Keratinocyte (primary cell): ENCODE measurements around the gene MELTF. TPM values are rescaled to one million over a fixed set of nuclear protein-coding genes. Genes with fewer than 3 reads are reported as not detected.

Experiments used
- DNase-seq: peaks from one replicate; pipeline ENCODE4 v3.0.0-alpha.2; 2011; ENCODE audit warnings: low read depth, missing footprints, low spot score
- FAIRE-seq: peaks from 2 replicates; lab custom pipeline; 2011; peaks lifted over from hg19 to GRCh38; lab: Jason Lieb, UNC
- H2AFZ ChIP-seq: 2 replicates; pipeline ENCODE4 v1.6.0; 2012; ENCODE audit warnings: low read length, control low read depth, inconsistent platforms; ENCODE audit not compliant: control insufficient read depth
- H3K27ac ChIP-seq: 2 replicates; pipeline ENCODE4 v1.5.1; 2011; ENCODE audit warnings: low read length; ENCODE audit not compliant: control insufficient read depth, insufficient read depth
- H3K27me3 ChIP-seq: 3 replicates; pipeline ENCODE4 v1.6.0; 2011; ENCODE audit warnings: low read length; ENCODE audit not compliant: control insufficient read depth, insufficient read depth; ENCODE audit errors: extremely low read depth
- H3K36me3 ChIP-seq, 2 experiments: 2 replicates in 1 of 2; 3 replicates in 1 of 2; pipeline ENCODE4 v1.5.1; 2011; ENCODE audit warnings: low read length in 2 of 2, mild to moderate bottlenecking in 1 of 2; ENCODE audit not compliant: control insufficient read depth in 2 of 2, insufficient read depth in 2 of 2; ENCODE audit errors: extremely low read depth in 1 of 2
- H3K4me1 ChIP-seq: 3 replicates; pipeline ENCODE4 v1.5.1; 2011; ENCODE audit warnings: low read length; ENCODE audit not compliant: control insufficient read depth, insufficient read depth; ENCODE audit errors: extremely low read depth
- H3K4me2 ChIP-seq: 3 replicates; pipeline ENCODE4 v1.6.0; 2011; ENCODE audit warnings: low read depth, low read length; ENCODE audit not compliant: control insufficient read depth, insufficient read depth; ENCODE audit errors: extremely low read depth
- H3K4me3 ChIP-seq, 3 experiments: fragments of 200-600 bp in 1 of 3; sonication (generic) in 1 of 3; 2 replicates in 2 of 3; 3 replicates in 1 of 3; pipeline ENCODE4 v1.5.1; 2011 to 2016; ENCODE audit warnings: low read length in 3 of 3, mild to moderate bottlenecking in 3 of 3, control low read depth in 2 of 3, inconsistent platforms in 1 of 3, low read depth in 1 of 3, mixed read lengths in 1 of 3, mixed run types in 1 of 3, moderate library complexity in 1 of 3; ENCODE audit not compliant: control insufficient read depth in 2 of 3, insufficient read depth in 2 of 3; ENCODE audit errors: extremely low read depth in 1 of 3
- H3K79me2 ChIP-seq: 2 replicates; pipeline ENCODE4 v1.6.0; 2012; ENCODE audit warnings: low read length; ENCODE audit not compliant: control insufficient read depth, insufficient read depth
- H3K9ac ChIP-seq: 3 replicates; pipeline ENCODE4 v1.6.0; 2011; ENCODE audit warnings: low read length; ENCODE audit not compliant: control insufficient read depth, insufficient read depth; ENCODE audit errors: extremely low read depth
- H3K9me1 ChIP-seq: 3 replicates; pipeline ENCODE4 v1.6.0; 2011; ENCODE audit warnings: low read length; ENCODE audit not compliant: control insufficient read depth, insufficient read depth; ENCODE audit errors: extremely low read depth
- H3K9me3 ChIP-seq: 2 replicates; pipeline ENCODE4 v1.5.1; 2012; ENCODE audit warnings: low read depth, low read length; ENCODE audit not compliant: control insufficient read depth
- H4K20me1 ChIP-seq: 3 replicates; pipeline ENCODE4 v1.6.0; 2011; ENCODE audit warnings: low read length; ENCODE audit not compliant: control insufficient read depth, insufficient read depth; ENCODE audit errors: extremely low read depth
- EZH2 ChIP-seq: IDR thresholded peaks from one replicate; pipeline ENCODE4 v1.6.1; 2012; ENCODE audit warnings: inconsistent platforms, mild to moderate bottlenecking, low read length, moderate library complexity
- dilution Hi-C: fragments of 300-500 bp; cut with MboI; formaldehyde crosslinking; loops from one replicate; pipeline ENCODE4 v1.7.0; 2020; ENCODE audit warnings: low sequenced_read_pairs; ENCODE audit not compliant: extremely low pct_ligation_motif_present
- polyA plus RNA-seq, 5 experiments: library from polyadenylated mRNA; depleted of rRNA in 3 of 5; stranded (reverse) in 3 of 5; stranded (forward) in 1 of 5; unstranded in 1 of 5; fragments of >200 nt; gene quantifications; 1 replicate in 1 of 5; 2 replicates in 3 of 5; 3 replicates in 1 of 5; pipeline versions ENCODE4 v1.2.1 to v1.2.3, GENCODE V29; 2011 to 2012; ENCODE audit warnings: missing spikeins in 2 of 5, low read depth in 1 of 5, low replicate concordance in 1 of 5
- TF ChIP-seq, protein P1 (sequence below), 3 experiments: IDR thresholded peaks in 1 of 3; conservative IDR thresholded peaks in 1 of 3; optimal IDR thresholded peaks in 1 of 3; 2 replicates in 2 of 3; 3 replicates in 1 of 3; pipeline versions ENCODE3 to v1.5.1; 2011; ENCODE audit warnings: low read length in 3 of 3, mild to moderate bottlenecking in 3 of 3, moderate library complexity in 2 of 3, control low read depth in 1 of 3, inconsistent platforms in 1 of 3; ENCODE audit not compliant: insufficient read depth in 2 of 3; ENCODE audit errors: extremely low read depth in 1 of 3

MELTF gene
- polyA plus RNA-seq, 1 donor (not counting 4 experiments of a cell fraction or from before 2014, with no cell fraction given), result 6.0 TPM

GRCh38 chr3:197025736-197026480 lies 3.7 kb downstream of the MELTF start:
- Histone ChIP-seq H3K79me2 (no peaks in the 10 kb centered on the region), H2AFZ (no peak overlapping the region), H3K4me3 (no peak overlapping the region), H3K36me3 (no peaks in the 10 kb centered on the region), H3K27ac (no peak overlapping the region), H3K4me2 (no peak overlapping the region), H4K20me1 (no peaks in the 10 kb centered on the region), H3K27me3 (no peaks in the 10 kb centered on the region), H3K9me1 (no peaks in the 10 kb centered on the region), H3K9ac (no peak overlapping the region), H3K4me1 (peaks cover 8% of the 10 kb centered on the region), H3K9me3 (no peaks in the 10 kb centered on the region)
- no peak for FAIRE-seq
- dilution Hi-C loops, result no loop called here
- no peak for TF ChIP-seq EZH2
- DNase-seq, result no peak

DNA sequence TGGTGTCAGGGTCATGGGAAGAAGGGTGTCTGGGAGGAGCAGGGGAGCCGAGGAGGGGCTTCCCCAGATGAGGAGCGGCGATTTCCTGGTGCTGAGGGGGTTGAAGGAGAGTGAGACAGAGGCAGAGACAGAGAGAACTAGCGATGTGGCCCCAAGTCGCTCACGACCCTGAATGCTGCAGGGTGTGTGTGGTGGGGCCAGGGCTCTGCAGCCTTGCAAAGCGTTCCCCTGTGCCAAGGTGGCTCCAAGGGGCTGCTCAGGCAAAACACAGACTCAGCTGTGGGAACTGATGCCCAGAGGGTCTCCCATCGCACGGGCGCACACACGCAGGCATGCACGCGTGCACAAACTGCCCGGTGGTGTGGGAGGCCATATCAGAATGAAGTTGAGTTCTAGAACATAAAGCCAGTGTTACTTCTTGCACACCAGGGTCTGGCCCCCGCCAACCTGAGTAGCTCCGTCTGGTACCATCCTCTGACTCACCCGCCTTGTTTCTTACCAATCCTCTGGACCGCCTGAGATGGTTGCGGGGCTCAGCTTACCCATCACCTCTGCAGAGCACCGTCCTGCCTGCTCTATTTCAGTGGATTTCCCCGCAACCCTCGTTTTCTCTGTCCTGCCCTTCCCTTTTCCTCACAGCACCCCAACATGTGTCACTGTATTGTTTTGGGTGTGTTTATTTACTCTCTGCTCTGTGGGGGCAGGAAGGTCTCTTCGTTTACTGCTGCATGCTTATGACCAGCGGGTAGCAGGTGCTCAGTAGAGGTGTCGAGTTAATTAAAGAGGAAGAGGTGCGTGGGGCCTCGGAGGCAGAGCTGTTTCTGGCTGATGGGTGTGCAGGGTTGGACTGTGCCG lies 4.5 kb downstream of the MELTF start:
- dilution Hi-C loops, result no loop called here
- H3K4me3 ChIP-seq, result no peak overlapping the region
- DNase-seq (no peak), FAIRE-seq (no peak)
- H3K9ac ChIP-seq, result no peak overlapping the region
- no peaks in the 10 kb centered on the region for H3K9me3 ChIP-seq
- H3K27ac ChIP-seq, result no peak overlapping the region
- peaks cover 3% of the 10 kb centered on the region for H3K4me1 ChIP-seq
- H3K79me2 ChIP-seq, result no peaks in the 10 kb centered on the region
- H4K20me1 ChIP-seq, result no peaks in the 10 kb centered on the region
- no peaks in the 10 kb centered on the region for H3K9me1 ChIP-seq
- no peaks in the 10 kb centered on the region for H3K36me3 ChIP-seq
- TF ChIP-seq, protein P1, sequence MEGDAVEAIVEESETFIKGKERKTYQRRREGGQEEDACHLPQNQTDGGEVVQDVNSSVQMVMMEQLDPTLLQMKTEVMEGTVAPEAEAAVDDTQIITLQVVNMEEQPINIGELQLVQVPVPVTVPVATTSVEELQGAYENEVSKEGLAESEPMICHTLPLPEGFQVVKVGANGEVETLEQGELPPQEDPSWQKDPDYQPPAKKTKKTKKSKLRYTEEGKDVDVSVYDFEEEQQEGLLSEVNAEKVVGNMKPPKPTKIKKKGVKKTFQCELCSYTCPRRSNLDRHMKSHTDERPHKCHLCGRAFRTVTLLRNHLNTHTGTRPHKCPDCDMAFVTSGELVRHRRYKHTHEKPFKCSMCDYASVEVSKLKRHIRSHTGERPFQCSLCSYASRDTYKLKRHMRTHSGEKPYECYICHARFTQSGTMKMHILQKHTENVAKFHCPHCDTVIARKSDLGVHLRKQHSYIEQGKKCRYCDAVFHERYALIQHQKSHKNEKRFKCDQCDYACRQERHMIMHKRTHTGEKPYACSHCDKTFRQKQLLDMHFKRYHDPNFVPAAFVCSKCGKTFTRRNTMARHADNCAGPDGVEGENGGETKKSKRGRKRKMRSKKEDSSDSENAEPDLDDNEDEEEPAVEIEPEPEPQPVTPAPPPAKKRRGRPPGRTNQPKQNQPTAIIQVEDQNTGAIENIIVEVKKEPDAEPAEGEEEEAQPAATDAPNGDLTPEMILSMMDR (optimal IDR thresholded peaks at IDR 0.05 in 1 of 3, IDR thresholded peaks at IDR 0.05 in 1 of 3, conservative IDR thresholded peaks at IDR 0.05 in 1 of 3; ENCODE audit: extremely low read depth in 1 of 3, insufficient read depth in 2 of 3, low read length in 3 of 3), result no peak
- no peak for TF ChIP-seq EZH2
- no peak overlapping the region for H2AFZ ChIP-seq
- H3K27me3 ChIP-seq, result no peaks in the 10 kb centered on the region
- no peak overlapping the region for H3K4me2 ChIP-seq
